Measurements from ENCODE around the gene AIFM1. TPM values are rescaled to one million over a fixed set of nuclear protein-coding genes. Genes with fewer than 3 reads are reported as not detected.

The AIFM1 gene
- polyA plus RNA-seq, 1 of the 3 experiments (the other 2 are of a cell fraction), result 49.8 TPM

DNA sequence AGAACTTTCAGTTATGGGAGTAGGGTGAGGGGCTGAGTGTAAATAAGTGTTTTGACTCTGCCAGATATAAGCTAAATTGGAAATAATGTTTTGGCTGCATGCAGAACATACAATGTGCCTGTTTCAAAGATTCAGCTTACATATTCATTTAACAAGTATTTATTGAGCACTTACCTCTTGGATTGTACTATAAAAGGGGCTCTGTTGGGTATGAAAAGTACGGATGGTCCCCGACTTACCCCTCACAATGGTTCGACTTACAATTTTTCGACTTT lies 799 bp upstream of the AIFM1 start:
- DNase-seq, result no peak
- H3K4me1 ChIP-seq (ENCODE audit: control insufficient read depth in 1 of 2, insufficient read depth in 2 of 2, low read depth in 1 of 2, low read length in 1 of 2), result peaks cover 0 to 12% of the 10 kb centered on the region in 2 experiments; a peak in 2 of 4 replicates
- POLR2A ChIA-PET, result no interaction called here
- no peaks in the 10 kb centered on the region for H4K20me1 ChIP-seq (ENCODE audit: insufficient read depth)
- H3K9me2 ChIP-seq, result no peaks in the 10 kb centered on the region
- H3K9me3 ChIP-seq, result no peaks in the 10 kb centered on the region
- peak overlapping the region; percentile 100 for H2AFZ ChIP-seq (ENCODE audit: low read depth)
- H3K9ac ChIP-seq, result peak overlapping the region; percentile 68
- H3K4me3 ChIP-seq (ENCODE audit: low read depth in 2 of 2, low read length in 1 of 2), result peak overlapping the region; percentile 83 to 91
- no peak for TF ChIP-seq JUND (IDR thresholded peaks at IDR 0.05)
- no peak for TF ChIP-seq FOXM1 (IDR thresholded peaks at IDR 0.05; ENCODE audit: low read depth)
- no peak for TF ChIP-seq ELF1 (IDR thresholded peaks at IDR 0.05)
- CTCF ChIA-PET, result interaction anchor here (2.3 kb wide), 1 partner anchor 87 kb away, joined by 10 read pairs; no protein-coding TSS in a partner anchor
- H3F3A ChIP-seq (replicated peaks; ENCODE audit: insufficient read depth), result peaks cover 4% of the 10 kb centered on the region
- peak overlapping the region; percentile 89 to 94 for H3K27ac ChIP-seq (ENCODE audit: low read depth in 2 of 2, low read length in 1 of 2)
- H3K4me2 ChIP-seq, result peak overlapping the region; percentile 94
- 3% methylated on average over 4 of the region's 4 CpGs for WGBS (ENCODE audit: low lambda C conversion rate)
- no peaks in the 10 kb centered on the region for H3K36me3 ChIP-seq (replicated peaks in 1 of 2; ENCODE audit: control insufficient read depth in 1 of 2, insufficient read depth in 2 of 2, low read length in 1 of 2)
- peaks cover 37% of the 10 kb centered on the region for H3K79me2 ChIP-seq (ENCODE audit: insufficient read depth)
- H3K27me3 ChIP-seq (ENCODE audit: insufficient read depth), result no peaks in the 10 kb centered on the region

DNA sequence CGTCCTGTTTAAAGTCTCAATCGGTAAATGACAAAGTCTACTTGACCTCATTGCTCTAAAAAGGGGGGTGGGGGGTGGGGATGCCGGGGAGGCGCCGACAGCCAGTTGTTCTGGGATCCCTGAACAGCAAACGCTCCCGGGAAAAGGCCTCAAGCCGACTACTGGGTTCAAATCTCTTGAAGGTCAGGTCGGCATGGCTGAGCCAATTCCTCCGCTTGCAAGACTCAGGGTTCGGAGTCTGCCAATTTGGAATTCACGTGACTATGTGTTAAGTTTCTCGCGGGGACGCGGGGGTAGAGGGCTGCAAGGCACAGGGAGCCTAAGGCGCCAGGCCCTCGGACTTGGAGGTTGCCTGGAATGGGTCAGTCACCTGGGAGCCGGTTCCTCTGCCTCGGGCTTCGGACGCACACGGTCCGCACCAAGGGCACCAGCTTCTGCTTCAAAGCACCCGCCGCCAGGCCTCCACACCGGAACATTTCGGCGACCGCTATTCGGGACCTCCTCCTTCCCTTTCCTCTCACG lies 399 bp downstream of the AIFM1 start:
- Histone ChIP-seq H3K4me3 (ENCODE audit: low read depth in 2 of 2, low read length in 1 of 2) (peak overlapping the region; percentile 83 to 91), H3K36me3 (replicated peaks in 1 of 2; ENCODE audit: control insufficient read depth in 1 of 2, insufficient read depth in 2 of 2, low read length in 1 of 2) (no peaks in the 10 kb centered on the region), H3K27me3 (ENCODE audit: insufficient read depth) (no peaks in the 10 kb centered on the region), H4K20me1 (ENCODE audit: insufficient read depth) (no peaks in the 10 kb centered on the region), H2AFZ (ENCODE audit: low read depth) (peak overlapping the region; percentile 100), H3K9me2 (no peaks in the 10 kb centered on the region), H3K4me2 (peak overlapping the region; percentile 94), H3K9me3 (no peaks in the 10 kb centered on the region), H3F3A (replicated peaks; ENCODE audit: insufficient read depth) (peaks cover 4% of the 10 kb centered on the region), H3K79me2 (ENCODE audit: insufficient read depth) (peaks cover 47% of the 10 kb centered on the region), H3K4me1 (ENCODE audit: control insufficient read depth in 1 of 2, insufficient read depth in 2 of 2, low read depth in 1 of 2, low read length in 1 of 2) (peaks cover 0 to 12% of the 10 kb centered on the region in 2 experiments; a peak in 2 of 4 replicates), H3K9ac (peak overlapping the region; percentile 68), H3K27ac (ENCODE audit: low read depth in 2 of 2, low read length in 1 of 2) (peak overlapping the region; percentile 79 to 89; a peak in 3 of 4 replicates)
- peak; percentile 36 for DNase-seq
- 6% methylated on average over 12 of the region's 32 CpGs for WGBS (ENCODE audit: low lambda C conversion rate)
- ChIA-PET CTCF (interaction anchor here (1.1 to 2.3 kb wide), 3 partner anchors 8 to 86 kb away, joined by 3 to 10 read pairs (median 3); no protein-coding TSS in a partner anchor), POLR2A (interaction anchor here (1.0 kb wide), 2 partner anchors 9 to 22 kb away, joined by 4 to 8 read pairs; no protein-coding TSS in a partner anchor)
- peak; percentile 35; the same call in 1 of the 2 replicates for TF ChIP-seq USF1 (IDR thresholded peaks at IDR 0.05; ENCODE audit: borderline replicate concordance, low read depth)
- TF ChIP-seq, protein P1, sequence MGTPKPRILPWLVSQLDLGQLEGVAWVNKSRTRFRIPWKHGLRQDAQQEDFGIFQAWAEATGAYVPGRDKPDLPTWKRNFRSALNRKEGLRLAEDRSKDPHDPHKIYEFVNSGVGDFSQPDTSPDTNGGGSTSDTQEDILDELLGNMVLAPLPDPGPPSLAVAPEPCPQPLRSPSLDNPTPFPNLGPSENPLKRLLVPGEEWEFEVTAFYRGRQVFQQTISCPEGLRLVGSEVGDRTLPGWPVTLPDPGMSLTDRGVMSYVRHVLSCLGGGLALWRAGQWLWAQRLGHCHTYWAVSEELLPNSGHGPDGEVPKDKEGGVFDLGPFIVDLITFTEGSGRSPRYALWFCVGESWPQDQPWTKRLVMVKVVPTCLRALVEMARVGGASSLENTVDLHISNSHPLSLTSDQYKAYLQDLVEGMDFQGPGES (IDR thresholded peaks at IDR 0.05; ENCODE audit: low read depth, low read length), result no peak
- no peak for TF ChIP-seq MEF2A (IDR thresholded peaks at IDR 0.05; ENCODE audit: borderline replicate concordance, low read depth)
- TF ChIP-seq CTCF (IDR thresholded peaks at IDR 0.05), result no peak

- Histone ChIP-seq H3K4me2 (no peak overlapping the region), H2AFZ (ENCODE audit: low read depth) (no peak overlapping the region), H3F3A (replicated peaks; ENCODE audit: insufficient read depth) (no peaks in the 10 kb centered on the region), H3K27me3 (ENCODE audit: insufficient read depth) (no peaks in the 10 kb centered on the region), H4K20me1 (ENCODE audit: insufficient read depth) (no peaks in the 10 kb centered on the region), H3K9me2 (no peaks in the 10 kb centered on the region), H3K4me1 (ENCODE audit: control insufficient read depth in 1 of 2, insufficient read depth in 2 of 2, low read depth in 1 of 2, low read length in 1 of 2) (peaks cover 0 to 12% of the 10 kb centered on the region in 2 experiments; a peak in 2 of 4 replicates), H3K9me3 (no peaks in the 10 kb centered on the region), H3K9ac (no peak overlapping the region), H3K36me3 (replicated peaks in 1 of 2; ENCODE audit: control insufficient read depth in 1 of 2, insufficient read depth in 2 of 2, low read length in 1 of 2) (no peaks in the 10 kb centered on the region), H3K27ac (ENCODE audit: low read depth in 2 of 2, low read length in 1 of 2) (no peak overlapping the region), H3K79me2 (ENCODE audit: insufficient read depth) (peaks cover 50% of the 10 kb centered on the region), H3K4me3 (ENCODE audit: low read depth in 2 of 2, low read length in 1 of 2) (no peak overlapping the region)
- POLR2A ChIA-PET, result no interaction called here
- no peak for DNase-seq
- CTCF ChIA-PET, result no interaction called here
- WGBS (ENCODE audit: low lambda C conversion rate), result 69% methylated on average over 2 of the region's 2 CpGs
- TF ChIP-seq EZH2phosphoT487 (IDR thresholded peaks at IDR 0.05; ENCODE audit: borderline replicate concordance, low read depth), result no peak
- no peak for TF ChIP-seq RCOR1 (IDR thresholded peaks at IDR 0.05; ENCODE audit: low read length)
- no peak for TF ChIP-seq YY1 (IDR thresholded peaks at IDR 0.05; ENCODE audit: low read depth)
- TF ChIP-seq SIN3A (IDR thresholded peaks at IDR 0.05; ENCODE audit: borderline replicate concordance, low read depth, low read length), result no peak
- TF ChIP-seq ELF1 (IDR thresholded peaks at IDR 0.05), result no peak
- TF ChIP-seq TEAD4 (IDR thresholded peaks at IDR 0.05; ENCODE audit: borderline replicate concordance, insufficient read depth), result no peak
- no peak for TF ChIP-seq NFIC (IDR thresholded peaks at IDR 0.05; ENCODE audit: borderline replicate concordance)
- TF ChIP-seq JUND (IDR thresholded peaks at IDR 0.05), result no peak
- TF ChIP-seq RXRA (IDR thresholded peaks at IDR 0.05; ENCODE audit: borderline replicate concordance, low read depth), result no peak
- TF ChIP-seq SMC3 (IDR thresholded peaks at IDR 0.05; ENCODE audit: low read depth, low read length), result no peak
- TF ChIP-seq CTCF (IDR thresholded peaks at IDR 0.05), result no peak
- TF ChIP-seq MXI1 (IDR thresholded peaks at IDR 0.05; ENCODE audit: low read depth, low read length), result no peak
Observed at GRCh38 chrX:130163398-130163797, 2.2 kb downstream of the AIFM1 start.
